ENCODE data around the gene DDX41. TPM values are rescaled to one million over a fixed set of nuclear protein-coding genes. Genes with fewer than 3 reads are reported as not detected.
A peak's percentile ranks its signal among the peaks of the same experiment; 100 is the strongest.

Gene DDX41
- total RNA-seq, 4 donors from 2014 or later: 96.5 to 170 (median 130) TPM

- H3K9me3 ChIP-seq: no peaks in the 10 kb centered on the region
- no peaks in the 10 kb centered on the region for H3K27me3 ChIP-seq
- no peak for TF ChIP-seq EP300 (IDR thresholded peaks at IDR 0.05; ENCODE audit: low read depth)
- no peak for TF ChIP-seq CTCF (IDR thresholded peaks at IDR 0.05)
- TF ChIP-seq POLR2AphosphoS5 (IDR thresholded peaks at IDR 0.05): no peak
- TF ChIP-seq POLR2A (IDR thresholded peaks at IDR 0.05): no peak
- WGBS, 2 donors (ENCODE audit: low coverage in 1 of 2): 71 to 82% methylated on average over 1 to 16 of the region's 16 CpGs
- in situ Hi-C loops (cut with MboI; ENCODE audit: low pct_ligation_motif_present in 1 of 4, low pct_unique_long_range_greater_than_20kb in 1 of 4, low sequenced_read_pairs in 3 of 4): no loop called here
- H3K36me3 ChIP-seq: no peaks in the 10 kb centered on the region
- intact Hi-C loops (cut with DNase I; ENCODE audit: low total_unique reads): no loop called here
- no peak for DNase-seq
- no peak overlapping the region for H3K4me3 ChIP-seq
- H3K27ac ChIP-seq: peak overlapping the region in 3 of 4 donors; percentile 94 to 96 (median 95)
- H3K4me1 ChIP-seq: peaks cover 20 to 58% (median 43%) of the 10 kb centered on the region in 4 donors
Measured at GRCh38 chr5:177490992-177491391, 25.8 kb downstream of the DDX41 start.

GRCh38 chr5:177490311-177490991 lies 26.3 kb downstream of the DDX41 start:
- Histone ChIP-seq H3K27me3 (no peaks in the 10 kb centered on the region), H3K4me1 (peaks cover 20 to 52% (median 39%) of the 10 kb centered on the region in 4 donors), H3K27ac (peak overlapping the region in 3 of 4 donors; percentile 94 to 96 (median 95)), H3K4me3 (no peak overlapping the region), H3K9me3 (no peaks in the 10 kb centered on the region), H3K36me3 (no peaks in the 10 kb centered on the region)
- in situ Hi-C loops (cut with MboI; ENCODE audit: low pct_ligation_motif_present in 1 of 4, low pct_unique_long_range_greater_than_20kb in 1 of 4, low sequenced_read_pairs in 3 of 4) (no loop called here), intact Hi-C loops (cut with DNase I; ENCODE audit: low total_unique reads) (no loop called here)
- no peak for DNase-seq
- 58 to 78% methylated on average over 11 to 15 of the region's 15 CpGs for WGBS, 2 donors (ENCODE audit: low coverage in 1 of 2)
- no peak for TF ChIP-seq POLR2AphosphoS5 (IDR thresholded peaks at IDR 0.05)
- no peak for TF ChIP-seq POLR2A (IDR thresholded peaks at IDR 0.05)
- TF ChIP-seq CTCF (IDR thresholded peaks at IDR 0.05): no peak
- no peak for TF ChIP-seq EP300 (IDR thresholded peaks at IDR 0.05; ENCODE audit: low read depth)

- Histone ChIP-seq H3K9me3 (no peaks in the 10 kb centered on the region), H3K27me3 (no peaks in the 10 kb centered on the region), H3K4me1 (peaks cover 20 to 48% (median 27%) of the 10 kb centered on the region in 4 donors), H3K36me3 (no peaks in the 10 kb centered on the region), H3K27ac (peak overlapping the region in 3 of 4 donors; percentile 28 to 95 (median 94)), H3K4me3 (no peak overlapping the region)
- 56% methylated on average over 26 of the region's 26 CpGs; no CpG with 5 or more reads in 1 of the 2 donors for WGBS, 2 donors (ENCODE audit: low coverage in 1 of 2)
- TF ChIP-seq CTCF (IDR thresholded peaks at IDR 0.05): peak in 4 of 5 experiments; percentile 12 to 24 (median 24)
- no peak for TF ChIP-seq POLR2AphosphoS5 (IDR thresholded peaks at IDR 0.05)
- in situ Hi-C loops (cut with MboI; ENCODE audit: low pct_ligation_motif_present in 1 of 4, low pct_unique_long_range_greater_than_20kb in 1 of 4, low sequenced_read_pairs in 3 of 4): no loop called here
- intact Hi-C loops (cut with DNase I; ENCODE audit: low total_unique reads): no loop called here
- peak; percentile 63 for DNase-seq
Measured at GRCh38 chr5:177489119-177489716, 27.5 kb downstream of the DDX41 start.

- intact Hi-C loops (cut with DNase I; ENCODE audit: low total_unique reads): no loop called here
- 78 to 93% methylated on average over 5 to 15 of the region's 15 CpGs for WGBS, 2 donors (ENCODE audit: low coverage in 1 of 2)
- Histone ChIP-seq H3K4me3 (no peak overlapping the region), H3K36me3 (no peaks in the 10 kb centered on the region), H3K9me3 (no peaks in the 10 kb centered on the region), H3K4me1 (peaks cover 10 to 39% (median 21%) of the 10 kb centered on the region in 4 donors), H3K27me3 (no peaks in the 10 kb centered on the region), H3K27ac (peak overlapping the region in 2 of 4 donors; percentile 1 to 94)
- in situ Hi-C loops (cut with MboI; ENCODE audit: low pct_ligation_motif_present in 1 of 4, low pct_unique_long_range_greater_than_20kb in 1 of 4, low sequenced_read_pairs in 3 of 4): no loop called here
- TF ChIP-seq POLR2AphosphoS5 (IDR thresholded peaks at IDR 0.05) (no peak), CTCF (IDR thresholded peaks at IDR 0.05) (no peak), POLR2A (IDR thresholded peaks at IDR 0.05) (no peak), EP300 (IDR thresholded peaks at IDR 0.05; ENCODE audit: low read depth) (no peak)
- DNase-seq: no peak
Measured at GRCh38 chr5:177487975-177488374, 28.8 kb downstream of the DDX41 start.
